GM12892 (cell line): ENCODE results near the gene TUBB6.

ENCODE experiments used
- POLR2A ChIP-seq: IDR thresholded peaks from 2 replicates; pipeline ENCODE4 v1.6.1; 2011; ENCODE audit warnings: low read depth, low read length, control low read depth
- POLR2AphosphoS5 ChIP-seq: IDR thresholded peaks from 2 replicates; pipeline ENCODE4 v1.6.1; 2011; ENCODE audit warnings: low read depth, low read length, control low read depth

DNA sequence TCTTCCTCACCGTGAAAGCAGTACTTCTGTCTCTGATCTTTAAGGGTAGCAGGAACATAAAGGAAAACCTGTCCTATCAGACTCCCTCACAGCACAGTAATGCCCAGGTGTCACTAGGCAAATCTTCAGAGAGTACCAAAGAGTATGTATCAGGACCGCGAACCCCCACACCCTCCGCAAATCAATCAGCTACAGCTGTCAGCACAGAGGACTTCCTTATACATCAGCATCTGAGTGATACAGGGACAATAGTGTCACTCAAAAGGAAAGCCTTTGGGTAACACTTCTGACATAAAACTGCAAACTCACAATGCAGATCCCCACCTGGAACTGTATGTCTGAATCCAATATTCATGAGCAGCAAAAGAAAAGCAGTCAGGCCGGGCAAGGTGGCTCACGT lies 66.4 kb downstream of the TUBB6 start:
- no peak for TF ChIP-seq POLR2AphosphoS5
- no peak for TF ChIP-seq POLR2A
